Measurements from ENCODE around the gene NADK2.
"Not testable (repeated sequence)": the region's sequence is repeated elsewhere in the genome, so short reads cannot be mapped to it uniquely, and the experiment has no call there.

Gene NADK2

GRCh38 chr5:36241631-36242533 is at the start of gene NADK2:
Gene NADK2, minus strand, starts transcription at chr5:36241925. Its CDS starts 127 bp downstream, at chr5:36241798.
- DNase-seq: peak; percentile 98

DNA sequence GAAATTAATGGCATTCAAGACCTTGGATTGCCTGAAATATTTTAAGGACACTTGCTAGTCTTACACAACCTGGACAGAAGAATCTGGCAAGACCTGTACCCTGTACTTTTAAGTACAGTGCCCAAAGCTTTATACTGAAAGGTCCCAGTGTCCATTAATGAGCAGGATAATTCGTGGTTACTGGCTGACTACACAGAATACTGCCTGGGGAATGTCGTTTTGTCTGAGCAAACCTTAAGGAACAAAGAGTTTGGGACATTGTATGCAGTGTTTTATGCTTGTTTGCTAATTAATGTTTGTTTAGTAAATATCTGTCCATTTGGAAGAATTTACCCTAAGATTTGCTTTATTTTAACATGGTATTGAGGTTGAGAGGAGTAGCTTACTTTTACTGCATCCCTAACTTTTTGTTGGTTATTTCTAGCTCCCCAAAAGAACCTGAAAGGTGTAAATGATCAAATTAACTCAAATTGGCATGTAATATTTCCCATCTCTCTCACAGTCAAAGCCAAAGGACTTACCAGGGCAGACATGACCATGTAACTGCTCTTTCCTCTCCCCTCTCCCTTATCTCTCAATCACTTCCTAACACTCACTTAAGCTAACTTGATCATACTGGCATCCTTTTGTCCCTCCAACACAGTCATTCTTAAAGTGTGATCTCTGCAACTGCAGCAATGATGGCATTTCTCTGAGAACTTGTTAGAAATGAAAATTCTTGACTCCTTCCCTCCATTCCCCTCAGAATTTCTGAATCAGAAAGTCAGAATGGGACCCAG is 44.3 kb upstream of the NADK2 start:
- DNase-seq: no peak

GRCh38 chr5:36283775-36284174 is 42.0 kb upstream of the NADK2 start:
- not testable (repeated sequence) for DNase-seq

DNA sequence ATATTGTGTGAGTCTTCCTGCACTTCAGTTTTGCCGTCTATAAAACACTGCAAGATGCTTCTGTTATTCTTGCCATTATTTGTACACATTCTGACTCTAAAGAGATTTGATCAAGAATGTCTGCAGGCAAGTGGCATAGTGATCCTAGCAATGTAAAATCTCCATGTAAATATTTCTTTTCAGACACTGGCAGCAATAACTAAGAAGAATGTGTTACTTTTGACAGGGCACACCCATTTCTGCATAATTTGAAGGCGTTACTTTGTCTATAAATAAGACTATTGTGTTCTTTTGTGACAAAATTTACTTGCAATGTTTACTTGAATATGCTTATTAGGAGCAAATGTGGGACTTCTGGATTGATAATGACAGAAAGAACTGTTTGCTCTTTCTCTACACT is 39.9 kb upstream of the NADK2 start:
- DNase-seq: no peak

GRCh38 chr5:36279054-36279698 is 37.5 kb upstream of the NADK2 start:
- DNase-seq: no peak

- no peak for DNase-seq
Measured at GRCh38 chr5:36277521-36278176, 35.9 kb upstream of the NADK2 start.

- no peak for DNase-seq
Measured at GRCh38 chr5:36276864-36277263, 35.1 kb upstream of the NADK2 start.

DNA sequence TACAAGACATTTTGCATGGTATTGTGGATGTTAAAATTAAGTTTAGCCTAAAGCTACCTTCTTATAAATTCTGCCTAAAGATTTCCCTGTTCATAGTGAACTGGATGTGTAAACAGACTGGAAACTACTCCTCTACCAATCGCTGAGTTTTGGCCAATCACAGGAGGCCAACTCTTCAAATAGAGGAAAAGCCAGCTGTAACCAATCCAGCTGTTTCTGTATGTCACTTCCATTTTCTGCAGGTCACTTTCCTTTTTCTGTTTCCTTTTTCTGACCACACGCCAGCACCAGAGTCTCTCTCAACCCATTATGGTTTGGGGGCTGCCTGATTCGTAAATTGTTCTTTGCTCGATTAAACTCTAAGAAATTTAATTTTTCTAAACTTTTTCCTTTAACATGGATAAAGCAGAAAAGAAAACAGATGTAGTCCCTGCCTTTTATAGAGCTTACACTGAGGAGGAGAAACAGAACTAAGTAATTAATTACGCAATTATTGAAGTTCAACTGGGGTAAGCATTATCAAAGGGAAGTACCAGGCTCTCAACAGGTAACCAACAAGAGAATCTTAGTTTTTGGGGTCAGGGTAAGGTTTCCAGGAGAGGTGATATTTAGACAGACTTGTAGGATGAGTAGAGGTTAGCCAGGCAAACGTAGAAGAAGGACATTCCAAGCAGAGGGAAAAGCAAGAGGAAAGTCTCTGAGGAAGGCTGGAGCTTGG is 32.2 kb upstream of the NADK2 start:
- DNase-seq: no peak

- DNase-seq: no peak
Measured at GRCh38 chr5:36272136-36272690, 30.5 kb upstream of the NADK2 start.

- DNase-seq: no peak
Measured at GRCh38 chr5:36270876-36271575, 29.3 kb upstream of the NADK2 start.

GRCh38 chr5:36270175-36270574 is 28.4 kb upstream of the NADK2 start:
- DNase-seq: no peak

GRCh38 chr5:36269478-36269877 is 27.8 kb upstream of the NADK2 start:
- no peak for DNase-seq

- DNase-seq: no peak
Measured at GRCh38 chr5:36267905-36268304, 26.2 kb upstream of the NADK2 start.

GRCh38 chr5:36264202-36264760 is 22.6 kb upstream of the NADK2 start:
- no peak for DNase-seq

- DNase-seq: no peak
Measured at GRCh38 chr5:36261186-36261585, 19.5 kb upstream of the NADK2 start.

DNA sequence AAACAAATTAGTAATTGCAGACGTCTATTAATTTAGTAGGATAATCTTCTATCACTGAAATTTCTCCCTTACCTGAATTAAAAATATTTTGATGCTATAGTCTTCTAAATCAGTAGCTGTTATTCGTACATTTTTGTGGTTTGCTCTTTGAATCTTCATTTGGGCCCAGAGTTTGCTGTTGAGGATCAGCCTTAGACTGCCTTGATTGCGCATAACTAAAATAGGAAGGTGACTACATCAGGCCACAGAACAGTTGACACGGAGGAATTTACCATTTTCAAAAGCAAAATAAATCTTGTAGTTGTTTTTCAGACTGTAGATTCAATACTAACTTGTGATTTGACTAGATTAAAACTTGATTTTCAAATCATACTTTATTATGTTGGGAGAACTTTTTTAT is 11.8 kb upstream of the NADK2 start:
- DNase-seq: no peak

GRCh38 chr5:36252722-36253365 is 11.1 kb upstream of the NADK2 start:
- DNase-seq: no peak

GRCh38 chr5:36251218-36251617 is 9.5 kb upstream of the NADK2 start:
- DNase-seq: no peak

GRCh38 chr5:36250427-36250826 is 8.7 kb upstream of the NADK2 start:
- DNase-seq: no peak

- DNase-seq: no peak
Measured at GRCh38 chr5:36246036-36246800, 4.5 kb upstream of the NADK2 start.
